Measurements from ENCODE around the gene STOX2.

STOX2 gene

GRCh38 chr4:183906739-183907651 lies 1.9 kb downstream of the STOX2 start:
- no peak for TF ChIP-seq GATA3 (IDR thresholded peaks at IDR 0.05; ENCODE audit: low read depth, low read length)
- TF ChIP-seq GATA2 (IDR thresholded peaks at IDR 0.05; ENCODE audit: low read depth, low read length): peak; percentile 37

- no peak for TF ChIP-seq GATA2 (IDR thresholded peaks at IDR 0.05; ENCODE audit: low read depth, low read length)
- TF ChIP-seq GATA3 (IDR thresholded peaks at IDR 0.05; ENCODE audit: low read depth, low read length): no peak
These were observed 3.0 kb downstream of the STOX2 start for GRCh38 chr4:183907871-183908683.

GRCh38 chr4:183909187-183909586 lies 4.1 kb downstream of the STOX2 start:
- TF ChIP-seq GATA2 (IDR thresholded peaks at IDR 0.05; ENCODE audit: low read depth, low read length): no peak
- no peak for TF ChIP-seq GATA3 (IDR thresholded peaks at IDR 0.05; ENCODE audit: low read depth, low read length)

- TF ChIP-seq GATA3 (IDR thresholded peaks at IDR 0.05; ENCODE audit: low read depth, low read length): no peak
- no peak for TF ChIP-seq GATA2 (IDR thresholded peaks at IDR 0.05; ENCODE audit: low read depth, low read length)
These were observed 4.7 kb downstream of the STOX2 start for GRCh38 chr4:183909801-183910200.

GRCh38 chr4:183912585-183912984 lies 7.5 kb downstream of the STOX2 start:
- TF ChIP-seq GATA2 (IDR thresholded peaks at IDR 0.05; ENCODE audit: low read depth, low read length) (no peak), GATA3 (IDR thresholded peaks at IDR 0.05; ENCODE audit: low read depth, low read length) (no peak)

- no peak for TF ChIP-seq GATA2 (IDR thresholded peaks at IDR 0.05; ENCODE audit: low read depth, low read length)
- no peak for TF ChIP-seq GATA3 (IDR thresholded peaks at IDR 0.05; ENCODE audit: low read depth, low read length)
These were observed 10.9 kb downstream of the STOX2 start for GRCh38 chr4:183915976-183916375.

- TF ChIP-seq GATA3 (IDR thresholded peaks at IDR 0.05; ENCODE audit: low read depth, low read length): no peak
- TF ChIP-seq GATA2 (IDR thresholded peaks at IDR 0.05; ENCODE audit: low read depth, low read length): no peak
These were observed 13.6 kb downstream of the STOX2 start for GRCh38 chr4:183918696-183919095.

- TF ChIP-seq GATA3 (IDR thresholded peaks at IDR 0.05; ENCODE audit: low read depth, low read length) (no peak), GATA2 (IDR thresholded peaks at IDR 0.05; ENCODE audit: low read depth, low read length) (no peak)
These were observed 14.0 kb downstream of the STOX2 start for GRCh38 chr4:183919141-183919540.

GRCh38 chr4:183920512-183920911 lies 15.4 kb downstream of the STOX2 start:
- no peak for TF ChIP-seq GATA3 (IDR thresholded peaks at IDR 0.05; ENCODE audit: low read depth, low read length)
- no peak for TF ChIP-seq GATA2 (IDR thresholded peaks at IDR 0.05; ENCODE audit: low read depth, low read length)

- no peak for TF ChIP-seq GATA2 (IDR thresholded peaks at IDR 0.05; ENCODE audit: low read depth, low read length)
- TF ChIP-seq GATA3 (IDR thresholded peaks at IDR 0.05; ENCODE audit: low read depth, low read length): 0 out of 2 replicates have a peak, but pooled peaks have one; percentile 25
These were observed 16.2 kb downstream of the STOX2 start for GRCh38 chr4:183921335-183921734.

GRCh38 chr4:183924362-183925044 lies 19.4 kb downstream of the STOX2 start:
- no peak for TF ChIP-seq GATA2 (IDR thresholded peaks at IDR 0.05; ENCODE audit: low read depth, low read length)
- TF ChIP-seq GATA3 (IDR thresholded peaks at IDR 0.05; ENCODE audit: low read depth, low read length): no peak

GRCh38 chr4:183926950-183927349 lies 21.8 kb downstream of the STOX2 start:
- TF ChIP-seq GATA3 (IDR thresholded peaks at IDR 0.05; ENCODE audit: low read depth, low read length) (no peak), GATA2 (IDR thresholded peaks at IDR 0.05; ENCODE audit: low read depth, low read length) (no peak)

GRCh38 chr4:183932576-183932975 lies 27.5 kb downstream of the STOX2 start:
- TF ChIP-seq GATA2 (IDR thresholded peaks at IDR 0.05; ENCODE audit: low read depth, low read length) (no peak), GATA3 (IDR thresholded peaks at IDR 0.05; ENCODE audit: low read depth, low read length) (no peak)

- no peak for TF ChIP-seq GATA2 (IDR thresholded peaks at IDR 0.05; ENCODE audit: low read depth, low read length)
- TF ChIP-seq GATA3 (IDR thresholded peaks at IDR 0.05; ENCODE audit: low read depth, low read length): no peak
These were observed 29.7 kb downstream of the STOX2 start for GRCh38 chr4:183934761-183935160.

Data from SH-SY5Y (cell line).